ENCODE results near the gene EHF.

Gene EHF

GRCh38 chr11:34631737-34632104 lies 10.8 kb downstream of the EHF start:
- Histone ChIP-seq H3K27ac (no peak overlapping the region), H3K9me3 (no peaks in the 10 kb centered on the region), H3K36me3 (no peaks in the 10 kb centered on the region), H3K4me1 (ENCODE audit: control insufficient read depth in 1 of 2, insufficient read depth in 1 of 2, low read depth in 1 of 2, low read length in 1 of 2) (peaks cover 7 to 8% of the 10 kb centered on the region in 2 experiments), H3K4me3 (ENCODE audit: low read depth in 1 of 2, low read length in 1 of 2) (no peak overlapping the region), H3K27me3 (no peaks in the 10 kb centered on the region)
- no peak for TF ChIP-seq CTCF (IDR thresholded peaks at IDR 0.05)

GRCh38 chr11:34632105-34632791 lies 11.4 kb downstream of the EHF start:
- no peak overlapping the region for H3K4me3 ChIP-seq (ENCODE audit: low read depth in 1 of 2, low read length in 1 of 2)
- no peaks in the 10 kb centered on the region for H3K27me3 ChIP-seq
- H3K27ac ChIP-seq, result no peak overlapping the region

GRCh38 chr11:34633640-34633989 lies 12.7 kb downstream of the EHF start:
- Histone ChIP-seq H3K4me1 (ENCODE audit: control insufficient read depth in 1 of 2, insufficient read depth in 1 of 2, low read depth in 1 of 2, low read length in 1 of 2) (peaks cover 7 to 8% of the 10 kb centered on the region in 2 experiments), H3K36me3 (no peaks in the 10 kb centered on the region), H3K9me3 (no peaks in the 10 kb centered on the region), H3K4me3 (ENCODE audit: low read depth in 1 of 2, low read length in 1 of 2) (no peak overlapping the region), H3K27ac (no peak overlapping the region), H3K27me3 (no peaks in the 10 kb centered on the region)
- no peak for TF ChIP-seq CTCF (IDR thresholded peaks at IDR 0.05)

More at GRCh38 chr11:34632105-34632791, 11.4 kb downstream of the EHF start:
- no peaks in the 10 kb centered on the region for H3K36me3 ChIP-seq
- no peak for TF ChIP-seq CTCF (IDR thresholded peaks at IDR 0.05)
- H3K9me3 ChIP-seq, result no peaks in the 10 kb centered on the region
- H3K4me1 ChIP-seq (ENCODE audit: control insufficient read depth in 1 of 2, insufficient read depth in 1 of 2, low read depth in 1 of 2, low read length in 1 of 2), result peaks cover 7 to 8% of the 10 kb centered on the region in 2 experiments

GRCh38 chr11:34633990-34634693 lies 13.2 kb downstream of the EHF start:
- no peak overlapping the region for H3K27ac ChIP-seq
- no peaks in the 10 kb centered on the region for H3K9me3 ChIP-seq
- no peak overlapping the region for H3K4me3 ChIP-seq (ENCODE audit: low read depth in 1 of 2, low read length in 1 of 2)
- H3K36me3 ChIP-seq, result no peaks in the 10 kb centered on the region
- H3K4me1 ChIP-seq (ENCODE audit: control insufficient read depth in 1 of 2, insufficient read depth in 1 of 2, low read depth in 1 of 2, low read length in 1 of 2), result peaks cover 7 to 8% of the 10 kb centered on the region in 2 experiments
- no peaks in the 10 kb centered on the region for H3K27me3 ChIP-seq
- no peak for TF ChIP-seq CTCF (IDR thresholded peaks at IDR 0.05)

GRCh38 chr11:34634694-34635062 lies 13.8 kb downstream of the EHF start:
- Histone ChIP-seq H3K27ac (no peak overlapping the region), H3K36me3 (no peaks in the 10 kb centered on the region), H3K4me3 (ENCODE audit: low read depth in 1 of 2, low read length in 1 of 2) (no peak overlapping the region), H3K27me3 (no peaks in the 10 kb centered on the region), H3K4me1 (ENCODE audit: control insufficient read depth in 1 of 2, insufficient read depth in 1 of 2, low read depth in 1 of 2, low read length in 1 of 2) (peaks cover 7 to 8% of the 10 kb centered on the region in 2 experiments), H3K9me3 (no peaks in the 10 kb centered on the region)
- TF ChIP-seq CTCF (IDR thresholded peaks at IDR 0.05), result no peak

Measured in neutrophil (primary cell).